WI38 (cell line): ENCODE results near the gene NKTR.

ENCODE experiments used
- H3K4me3 ChIP-seq: 2 replicates; pipeline ENCODE4 v1.5.1; 2011; ENCODE audit warnings: low read depth, mild to moderate bottlenecking, control low read depth, low read length
- CTCF ChIP-seq: IDR thresholded peaks from 2 replicates; pipeline ENCODE4 v1.5.1; 2012; ENCODE audit warnings: low read depth, mild to moderate bottlenecking, control low read depth, low read length

NKTR gene

GRCh38 chr3:42667523-42668412 lies 67.3 kb downstream of the NKTR start:
- TF ChIP-seq CTCF: no peak
- no peak overlapping the region for H3K4me3 ChIP-seq

GRCh38 chr3:42668413-42668760 lies 67.9 kb downstream of the NKTR start:
- TF ChIP-seq CTCF: no peak
- no peak overlapping the region for H3K4me3 ChIP-seq

GRCh38 chr3:42668793-42669217 lies 68.3 kb downstream of the NKTR start:
- TF ChIP-seq CTCF: no peak

GRCh38 chr3:42670051-42670576 lies 69.6 kb downstream of the NKTR start:
- no peak for TF ChIP-seq CTCF
- no peak overlapping the region for H3K4me3 ChIP-seq

More at GRCh38 chr3:42668793-42669217, 68.3 kb downstream of the NKTR start:
- H3K4me3 ChIP-seq: no peak overlapping the region

- H3K4me3 ChIP-seq: no peak overlapping the region
- TF ChIP-seq CTCF: no peak
Measured at GRCh38 chr3:42670670-42671069, 70.2 kb downstream of the NKTR start.

GRCh38 chr3:42672515-42672914 lies 72.0 kb downstream of the NKTR start:
- no peak for TF ChIP-seq CTCF

GRCh38 chr3:42673082-42673481 lies 72.6 kb downstream of the NKTR start:
- no peak for TF ChIP-seq CTCF
- no peak overlapping the region for H3K4me3 ChIP-seq

More at GRCh38 chr3:42672515-42672914, 72.0 kb downstream of the NKTR start:
- H3K4me3 ChIP-seq: no peak overlapping the region
